ENCODE data around the gene RAMACL. TPM values are rescaled to one million over a fixed set of nuclear protein-coding genes. Genes with fewer than 3 reads are reported as not detected.

Gene RAMACL
- total RNA-seq, 1 experiment from 2014 or later: 0.28 TPM

- Histone ChIP-seq H4K20me1 (ENCODE audit: control insufficient read depth, insufficient read depth, insufficient read length) (no peaks in the 10 kb centered on the region), H4K91ac (ENCODE audit: insufficient read length, low read depth, low read length) (no peak overlapping the region), H3K79me2 (ENCODE audit: insufficient read depth, low read length) (0 out of 2 replicates have a peak, but pooled peaks cover 2% of the 10 kb centered on the region), H3K4me2 (ENCODE audit: insufficient read depth, insufficient read length, low read length) (no peak overlapping the region), H2BK120ac (ENCODE audit: low read depth, low read length, poor library complexity, severe bottlenecking) (no peak overlapping the region), H2AFZ (ENCODE audit: low read length) (no peak overlapping the region), H3K27ac (ENCODE audit: insufficient read length, low read depth, low read length) (no peak overlapping the region), H4K5ac (ENCODE audit: insufficient read length, low read depth, low read length) (no peak overlapping the region), H2AK5ac (ENCODE audit: insufficient read length, low read length) (no peak overlapping the region), H3K23me2 (ENCODE audit: insufficient read length, low read depth, low read length, poor library complexity, severe bottlenecking) (no peaks in the 10 kb centered on the region), H3K23ac (ENCODE audit: insufficient read length, low read depth, low read length) (no peak overlapping the region), H3K18ac (ENCODE audit: insufficient read length, low read depth, low read length) (no peak overlapping the region), H4K8ac (replicated peaks; ENCODE audit: insufficient read length, low read depth, low read length) (no peak overlapping the region), H3K4ac (ENCODE audit: low read depth, low read length) (no peak overlapping the region), H3K56ac (ENCODE audit: insufficient read length, low read depth, low read length) (no peak overlapping the region), H2BK15ac (ENCODE audit: low read depth, low read length) (no peak overlapping the region), H3K14ac (ENCODE audit: insufficient read depth, low read length) (no peak overlapping the region), H2BK12ac (ENCODE audit: insufficient read length, low read depth, low read length) (no peak overlapping the region), H3K79me1 (ENCODE audit: insufficient read depth, low read depth, low read length, poor library complexity, severe bottlenecking) (peaks cover 2% of the 10 kb centered on the region), H3K4me1 (ENCODE audit: insufficient read depth, low read length) (no peaks in the 10 kb centered on the region), H3T11ph (ENCODE audit: low read length) (no peak overlapping the region), H3K9ac (ENCODE audit: extremely low read depth, insufficient read length, low read length) (no peak overlapping the region), H3K27me3 (ENCODE audit: insufficient read depth, low read length) (no peaks in the 10 kb centered on the region), H2BK5ac (ENCODE audit: insufficient read length, low read length) (no peak overlapping the region), H3K9me3 (ENCODE audit: control insufficient read depth, low read depth, low read length) (no peaks in the 10 kb centered on the region), H2BK20ac (ENCODE audit: low read depth, low read length, poor library complexity, severe bottlenecking) (no peak overlapping the region)
- Mint-ChIP-seq H3K27ac (peak overlapping the region in 1 of 3 experiments; percentile 71; a peak in 1 of 7 replicates), H3K9me3 (no peaks in the 10 kb centered on the region), H3K36me3 (ENCODE audit: insufficient read depth in 1 of 3, low read depth in 3 of 3) (peaks cover 0 to 2% (median 2%) of the 10 kb centered on the region in 3 experiments; a peak in 2 of 7 replicates), H3K27me3 (ENCODE audit: low read depth) (no peaks in the 10 kb centered on the region), H3K4me1 (peaks cover 18 to 19% of the 10 kb centered on the region in 2 experiments), H3K4me3 (no peak overlapping the region)
- WGBS (ENCODE audit: extremely low coverage, insufficient read length, low lambda C conversion rate): no CpG with 5 or more reads among the region's 7 CpGs
- no peak for DNase-seq
- TF ChIP-seq CTCF (conservative IDR thresholded peaks at IDR 0.05): no peak
Observed at GRCh38 chr6:166591961-166592520, 5.6 kb upstream of the RAMACL start.

Measured in H9 (cell line).